ENCODE results near the gene PHLPP1. TPM values are rescaled to one million over a fixed set of nuclear protein-coding genes. Genes with fewer than 3 reads are reported as not detected.

PHLPP1 gene
- total RNA-seq, 1 donor from 2014 or later = 29.6 TPM

GRCh38 chr18:62759704-62760402 lies 44.5 kb downstream of the PHLPP1 start:
- no peak for DNase-seq (ENCODE audit: low read depth, low spot score)
- peaks cover 64% of the 10 kb centered on the region for H3K4me1 Mint-ChIP-seq
- H3K36me3 Mint-ChIP-seq (ENCODE audit: low read depth) = peaks cover 8% of the 10 kb centered on the region
- H3K4me3 Mint-ChIP-seq = no peak overlapping the region
- peak overlapping the region; percentile 40 for H3K27ac Mint-ChIP-seq (ENCODE audit: unreplicated experiment)
- TF ChIP-seq, protein P1, sequence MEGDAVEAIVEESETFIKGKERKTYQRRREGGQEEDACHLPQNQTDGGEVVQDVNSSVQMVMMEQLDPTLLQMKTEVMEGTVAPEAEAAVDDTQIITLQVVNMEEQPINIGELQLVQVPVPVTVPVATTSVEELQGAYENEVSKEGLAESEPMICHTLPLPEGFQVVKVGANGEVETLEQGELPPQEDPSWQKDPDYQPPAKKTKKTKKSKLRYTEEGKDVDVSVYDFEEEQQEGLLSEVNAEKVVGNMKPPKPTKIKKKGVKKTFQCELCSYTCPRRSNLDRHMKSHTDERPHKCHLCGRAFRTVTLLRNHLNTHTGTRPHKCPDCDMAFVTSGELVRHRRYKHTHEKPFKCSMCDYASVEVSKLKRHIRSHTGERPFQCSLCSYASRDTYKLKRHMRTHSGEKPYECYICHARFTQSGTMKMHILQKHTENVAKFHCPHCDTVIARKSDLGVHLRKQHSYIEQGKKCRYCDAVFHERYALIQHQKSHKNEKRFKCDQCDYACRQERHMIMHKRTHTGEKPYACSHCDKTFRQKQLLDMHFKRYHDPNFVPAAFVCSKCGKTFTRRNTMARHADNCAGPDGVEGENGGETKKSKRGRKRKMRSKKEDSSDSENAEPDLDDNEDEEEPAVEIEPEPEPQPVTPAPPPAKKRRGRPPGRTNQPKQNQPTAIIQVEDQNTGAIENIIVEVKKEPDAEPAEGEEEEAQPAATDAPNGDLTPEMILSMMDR (conservative IDR thresholded peaks at IDR 0.05) = no peak
- H3K9me3 Mint-ChIP-seq = peaks cover 4% of the 10 kb centered on the region
- no peaks in the 10 kb centered on the region for H3K27me3 Mint-ChIP-seq (ENCODE audit: low read depth)

DNA sequence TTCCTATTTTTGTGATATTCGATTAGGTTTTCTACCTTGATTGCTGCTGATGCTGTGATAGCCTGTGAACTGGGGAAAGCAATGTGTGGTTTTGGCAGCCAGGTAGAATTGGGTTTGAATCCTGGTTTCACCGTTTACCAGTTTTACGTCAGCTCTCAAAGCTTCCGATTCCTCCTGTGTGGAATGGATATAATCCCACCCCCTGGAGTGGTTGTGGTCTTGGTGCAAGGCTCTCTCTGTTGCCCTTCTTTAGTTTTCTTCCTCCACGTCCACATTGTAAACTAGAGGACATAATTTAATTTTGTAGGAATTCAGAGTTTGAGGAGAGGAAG lies 45.0 kb downstream of the PHLPP1 start:
- H3K27me3 Mint-ChIP-seq (ENCODE audit: low read depth) = no peaks in the 10 kb centered on the region
- H3K36me3 Mint-ChIP-seq (ENCODE audit: low read depth) = peaks cover 6% of the 10 kb centered on the region

DNA sequence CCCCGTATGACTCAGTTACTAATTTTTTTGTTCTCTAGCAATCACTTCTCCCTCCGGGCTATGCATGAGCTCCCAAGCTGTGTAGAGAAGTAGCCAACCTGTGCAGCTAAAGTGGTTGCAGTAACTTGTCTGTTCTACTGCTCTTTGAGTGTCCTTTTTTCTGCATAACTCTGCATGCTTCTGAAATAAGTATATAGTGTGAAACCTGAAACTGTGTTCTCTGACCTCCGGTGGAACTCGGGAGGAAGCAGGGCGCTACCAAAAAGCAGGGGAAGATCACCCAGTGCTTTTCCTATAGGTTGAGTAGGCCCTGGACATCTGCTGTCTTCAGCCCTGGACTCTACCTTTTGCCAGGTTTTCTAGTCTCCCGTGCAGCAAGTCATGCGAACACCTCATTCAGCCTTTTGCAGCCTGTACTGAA lies 47.8 kb downstream of the PHLPP1 start:
- Mint-ChIP-seq H3K9me3 (no peaks in the 10 kb centered on the region), H3K4me3 (no peak overlapping the region), H3K27me3 (ENCODE audit: low read depth) (no peaks in the 10 kb centered on the region), H3K27ac (ENCODE audit: unreplicated experiment) (no peak overlapping the region), H3K36me3 (ENCODE audit: low read depth) (no peaks in the 10 kb centered on the region), H3K4me1 (peaks cover 59% of the 10 kb centered on the region)
- TF ChIP-seq, protein P1 (conservative IDR thresholded peaks at IDR 0.05) = no peak
- no peak for DNase-seq (ENCODE audit: low read depth, low spot score)

More for the DNA sequence above, 45.0 kb downstream of the PHLPP1 start:
- H3K4me1 Mint-ChIP-seq = peaks cover 63% of the 10 kb centered on the region
- no peak overlapping the region for H3K4me3 Mint-ChIP-seq
- no peaks in the 10 kb centered on the region for H3K9me3 Mint-ChIP-seq
- DNase-seq (ENCODE audit: low read depth, low spot score) = no peak
- H3K27ac Mint-ChIP-seq (ENCODE audit: unreplicated experiment) = peak overlapping the region; percentile 40
- TF ChIP-seq, protein P1 (conservative IDR thresholded peaks at IDR 0.05) = no peak

- Mint-ChIP-seq H3K27ac (ENCODE audit: unreplicated experiment) (no peak overlapping the region), H3K4me3 (no peak overlapping the region), H3K4me1 (peaks cover 43% of the 10 kb centered on the region)
Measured at GRCh38 chr18:62766266-62766665, 50.9 kb downstream of the PHLPP1 start.

DNA sequence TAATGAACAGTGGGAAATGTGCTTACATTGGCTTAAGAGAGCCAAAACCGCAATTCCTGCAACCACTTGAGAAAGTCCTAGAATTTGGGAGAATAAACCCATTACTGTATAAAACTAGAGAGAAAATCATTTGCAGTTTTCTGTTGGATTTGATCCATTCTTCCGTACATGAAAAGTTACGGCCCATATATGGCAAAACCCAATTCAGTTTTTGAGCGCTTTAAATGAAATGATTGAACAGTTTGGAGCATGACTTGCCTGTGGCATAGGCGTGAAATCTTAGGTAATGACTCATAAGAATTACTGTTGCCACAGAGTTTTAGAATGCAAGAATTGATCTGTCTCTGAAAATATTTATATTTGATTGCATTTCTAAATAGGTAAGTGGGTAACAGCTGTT lies 52.0 kb downstream of the PHLPP1 start:
- no peak for DNase-seq (ENCODE audit: low read depth, low spot score)
- TF ChIP-seq, protein P1 (conservative IDR thresholded peaks at IDR 0.05) = no peak
- H3K4me3 Mint-ChIP-seq = no peak overlapping the region
- H3K9me3 Mint-ChIP-seq = no peaks in the 10 kb centered on the region
- H3K4me1 Mint-ChIP-seq = peaks cover 43% of the 10 kb centered on the region
- H3K27me3 Mint-ChIP-seq (ENCODE audit: low read depth) = no peaks in the 10 kb centered on the region
- peaks cover 2% of the 10 kb centered on the region for H3K36me3 Mint-ChIP-seq (ENCODE audit: low read depth)
- H3K27ac Mint-ChIP-seq (ENCODE audit: unreplicated experiment) = no peak overlapping the region

More at GRCh38 chr18:62766266-62766665, 50.9 kb downstream of the PHLPP1 start:
- TF ChIP-seq, protein P1 (conservative IDR thresholded peaks at IDR 0.05) = no peak
- no peaks in the 10 kb centered on the region for H3K27me3 Mint-ChIP-seq (ENCODE audit: low read depth)
- H3K36me3 Mint-ChIP-seq (ENCODE audit: low read depth) = peaks cover 2% of the 10 kb centered on the region
- DNase-seq (ENCODE audit: low read depth, low spot score) = no peak
- no peaks in the 10 kb centered on the region for H3K9me3 Mint-ChIP-seq
